ENCODE measurements around the gene ABTB2.

ABTB2 gene

GRCh38 chr11:34268906-34269430 lies 88.8 kb downstream of the ABTB2 start:
- TF ChIP-seq POLR2AphosphoS5 (IDR thresholded peaks at IDR 0.05; ENCODE audit: low read depth) (no peak), GABPA (IDR thresholded peaks at IDR 0.05; ENCODE audit: low read depth) (no peak), SPI1 (IDR thresholded peaks at IDR 0.05; ENCODE audit: borderline replicate concordance, low read depth) (no peak), REST (IDR thresholded peaks at IDR 0.05; ENCODE audit: insufficient replicate concordance, low read depth) (no peak), CTCF (IDR thresholded peaks at IDR 0.05; ENCODE audit: insufficient read depth, low read length) (no peak)
- Histone ChIP-seq H3K4me3 (replicated peaks; ENCODE audit: insufficient read depth, low read length) (no peak overlapping the region), H3K27me3 (ENCODE audit: insufficient read depth, poor library complexity, severe bottlenecking) (no peaks in the 10 kb centered on the region), H3K27ac (replicated peaks) (no peak overlapping the region)
- peak in 1 of 2 experiments; percentile 25 for DNase-seq (ENCODE audit: low read depth in 1 of 2, low spot score in 1 of 2)

GRCh38 chr11:34267417-34267816 lies 90.4 kb downstream of the ABTB2 start:
- TF ChIP-seq SPI1 (IDR thresholded peaks at IDR 0.05; ENCODE audit: borderline replicate concordance, low read depth) (no peak), GABPA (IDR thresholded peaks at IDR 0.05; ENCODE audit: low read depth) (no peak), REST (IDR thresholded peaks at IDR 0.05; ENCODE audit: insufficient replicate concordance, low read depth) (no peak), POLR2AphosphoS5 (IDR thresholded peaks at IDR 0.05; ENCODE audit: low read depth) (no peak), CTCF (IDR thresholded peaks at IDR 0.05; ENCODE audit: insufficient read depth, low read length) (no peak)
- peak in 1 of 2 experiments; percentile 11 for DNase-seq (ENCODE audit: low read depth in 1 of 2, low spot score in 1 of 2)
- Histone ChIP-seq H3K27ac (replicated peaks) (no peak overlapping the region), H3K27me3 (ENCODE audit: insufficient read depth, poor library complexity, severe bottlenecking) (no peaks in the 10 kb centered on the region), H3K4me3 (replicated peaks; ENCODE audit: insufficient read depth, low read length) (no peak overlapping the region)

GRCh38 chr11:34267013-34267412 lies 90.8 kb downstream of the ABTB2 start:
- Histone ChIP-seq H3K27me3 (ENCODE audit: insufficient read depth, poor library complexity, severe bottlenecking) (no peaks in the 10 kb centered on the region), H3K27ac (replicated peaks) (no peak overlapping the region), H3K4me3 (replicated peaks; ENCODE audit: insufficient read depth, low read length) (no peak overlapping the region)
- DNase-seq (ENCODE audit: low read depth in 1 of 2, low spot score in 1 of 2): no peak
- TF ChIP-seq CTCF (IDR thresholded peaks at IDR 0.05; ENCODE audit: insufficient read depth, low read length): no peak
- TF ChIP-seq SPI1 (IDR thresholded peaks at IDR 0.05; ENCODE audit: borderline replicate concordance, low read depth): no peak
- TF ChIP-seq POLR2AphosphoS5 (IDR thresholded peaks at IDR 0.05; ENCODE audit: low read depth): no peak
- no peak for TF ChIP-seq REST (IDR thresholded peaks at IDR 0.05; ENCODE audit: insufficient replicate concordance, low read depth)
- TF ChIP-seq GABPA (IDR thresholded peaks at IDR 0.05; ENCODE audit: low read depth): no peak
